Neutrophil (primary cell): ENCODE data around the gene EXOC4.

ENCODE experiments used
- H3K27ac ChIP-seq: fragments of 200-600 bp; sonication (generic); 2 replicates; pipeline ENCODE4 v1.5.1; 2016; ENCODE audit warnings: mild to moderate bottlenecking, moderate library complexity
- H3K27me3 ChIP-seq: fragments of 200-600 bp; sonication (generic); 2 replicates; pipeline ENCODE4 v1.6.0; 2016; ENCODE audit warnings: mild to moderate bottlenecking
- H3K36me3 ChIP-seq: fragments of 200-600 bp; sonication (generic); 2 replicates; pipeline ENCODE4 v1.5.1; 2017
- H3K4me1 ChIP-seq, 2 experiments: fragments of 200-600 bp in 1 of 2; sonication (generic) in 1 of 2; 1 replicate in 1 of 2; 2 replicates in 1 of 2; pipeline versions ENCODE4 v1.5.1 to v1.6.1; 2013 to 2016; ENCODE audit warnings: low read depth in 1 of 2, low read length in 1 of 2, mild to moderate bottlenecking in 1 of 2, moderate library complexity in 1 of 2; ENCODE audit not compliant: control insufficient read depth in 1 of 2, insufficient read depth in 1 of 2
- H3K4me3 ChIP-seq, 2 experiments: fragments of 200-600 bp in 1 of 2; sonication (generic) in 1 of 2; 1 replicate in 1 of 2; 2 replicates in 1 of 2; pipeline ENCODE4 v1.5.1; 2013 to 2016; ENCODE audit warnings: low read depth in 1 of 2, low read length in 1 of 2, mild to moderate bottlenecking in 1 of 2, moderate library complexity in 1 of 2
- H3K9me3 ChIP-seq: fragments of 200-600 bp; sonication (generic); 2 replicates; pipeline ENCODE4 v1.5.1; 2016
- CTCF ChIP-seq: fragments of 200-600 bp; sonication (generic); IDR thresholded peaks from 2 replicates; pipeline ENCODE4 v1.5.1; 2016; ENCODE audit warnings: antibody characterized with exemption

EXOC4 gene

GRCh38 chr7:133770863-133771492, 518.1 kb downstream of the EXOC4 start:
- no peaks in the 10 kb centered on the region for H3K27me3 ChIP-seq
- H3K4me1 ChIP-seq = no peaks in the 10 kb centered on the region
- H3K9me3 ChIP-seq = no peaks in the 10 kb centered on the region
- no peaks in the 10 kb centered on the region for H3K36me3 ChIP-seq
- H3K4me3 ChIP-seq = no peak overlapping the region
- no peak for TF ChIP-seq CTCF
- no peak overlapping the region for H3K27ac ChIP-seq

- no peaks in the 10 kb centered on the region for H3K36me3 ChIP-seq
- no peak for TF ChIP-seq CTCF
- no peaks in the 10 kb centered on the region for H3K9me3 ChIP-seq
- H3K27me3 ChIP-seq = no peaks in the 10 kb centered on the region
- H3K4me1 ChIP-seq = no peaks in the 10 kb centered on the region
- H3K4me3 ChIP-seq = no peak overlapping the region
- no peak overlapping the region for H3K27ac ChIP-seq
Measured at GRCh38 chr7:133771788-133772419, 519.0 kb downstream of the EXOC4 start.

GRCh38 chr7:133773601-133774000, 520.7 kb downstream of the EXOC4 start:
- TF ChIP-seq CTCF = no peak
- Histone ChIP-seq H3K27me3 (no peaks in the 10 kb centered on the region), H3K27ac (no peak overlapping the region), H3K36me3 (no peaks in the 10 kb centered on the region), H3K4me3 (no peak overlapping the region), H3K9me3 (no peaks in the 10 kb centered on the region), H3K4me1 (no peaks in the 10 kb centered on the region)

- TF ChIP-seq CTCF = no peak
- no peaks in the 10 kb centered on the region for H3K36me3 ChIP-seq
- H3K27ac ChIP-seq = no peak overlapping the region
Measured at GRCh38 chr7:133775201-133775600, 522.3 kb downstream of the EXOC4 start.

GRCh38 chr7:133776266-133776665, 523.4 kb downstream of the EXOC4 start:
- no peak for TF ChIP-seq CTCF
- Histone ChIP-seq H3K27me3 (no peaks in the 10 kb centered on the region), H3K27ac (no peak overlapping the region), H3K4me1 (no peaks in the 10 kb centered on the region), H3K36me3 (no peaks in the 10 kb centered on the region), H3K9me3 (no peaks in the 10 kb centered on the region), H3K4me3 (no peak overlapping the region)

More at GRCh38 chr7:133775201-133775600, 522.3 kb downstream of the EXOC4 start:
- Histone ChIP-seq H3K9me3 (no peaks in the 10 kb centered on the region), H3K4me3 (no peak overlapping the region), H3K4me1 (no peaks in the 10 kb centered on the region), H3K27me3 (no peaks in the 10 kb centered on the region)
